ENCODE results near the gene DNALI1.
A peak's percentile ranks its signal among the peaks of the same experiment; 100 is the strongest.

DNA sequence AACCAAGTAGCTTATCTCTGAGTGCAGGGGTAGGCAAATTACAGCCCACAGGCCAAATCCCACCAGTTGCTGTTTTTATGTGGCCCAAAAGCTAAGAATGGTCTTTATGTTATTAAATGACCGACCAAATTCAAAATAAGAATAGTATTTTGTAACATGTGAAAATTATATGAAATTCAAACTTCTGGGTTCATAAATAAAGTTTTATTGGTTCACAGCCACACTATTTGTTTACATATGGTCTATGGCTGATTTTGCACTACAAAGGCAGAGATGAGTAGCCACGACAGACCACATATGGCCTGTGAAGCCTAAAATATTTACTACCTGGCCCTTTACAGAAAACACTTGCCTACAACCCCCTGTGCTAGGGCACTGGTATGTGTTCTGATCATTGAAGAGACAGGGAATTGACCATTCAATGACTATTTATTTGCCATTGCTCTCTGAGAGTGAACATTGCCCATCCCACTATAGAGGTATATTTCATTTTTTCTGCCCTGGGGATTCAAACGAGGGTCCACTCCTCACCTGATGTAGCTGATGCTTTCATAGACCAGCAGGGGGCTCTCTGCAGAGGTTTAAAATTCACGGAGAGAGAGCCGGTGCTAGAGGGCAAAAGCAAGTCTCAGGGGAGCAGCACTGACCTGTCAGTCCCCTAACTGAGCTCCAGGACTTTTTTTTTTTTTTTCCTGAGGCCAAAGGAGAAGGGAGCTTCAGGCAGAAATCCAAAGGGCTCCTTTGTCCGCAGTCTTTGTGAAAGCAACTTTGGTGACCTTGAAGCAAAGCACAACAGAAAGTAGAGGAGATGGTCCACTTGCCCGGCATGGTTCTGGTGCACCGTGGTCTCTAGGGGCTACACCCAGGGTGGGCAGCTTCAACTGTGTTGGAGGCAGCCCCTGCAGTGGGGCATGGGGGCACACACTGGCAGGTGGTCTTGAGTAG, 46.3 kb downstream of the DNALI1 start:
- TF ChIP-seq, protein P1, sequence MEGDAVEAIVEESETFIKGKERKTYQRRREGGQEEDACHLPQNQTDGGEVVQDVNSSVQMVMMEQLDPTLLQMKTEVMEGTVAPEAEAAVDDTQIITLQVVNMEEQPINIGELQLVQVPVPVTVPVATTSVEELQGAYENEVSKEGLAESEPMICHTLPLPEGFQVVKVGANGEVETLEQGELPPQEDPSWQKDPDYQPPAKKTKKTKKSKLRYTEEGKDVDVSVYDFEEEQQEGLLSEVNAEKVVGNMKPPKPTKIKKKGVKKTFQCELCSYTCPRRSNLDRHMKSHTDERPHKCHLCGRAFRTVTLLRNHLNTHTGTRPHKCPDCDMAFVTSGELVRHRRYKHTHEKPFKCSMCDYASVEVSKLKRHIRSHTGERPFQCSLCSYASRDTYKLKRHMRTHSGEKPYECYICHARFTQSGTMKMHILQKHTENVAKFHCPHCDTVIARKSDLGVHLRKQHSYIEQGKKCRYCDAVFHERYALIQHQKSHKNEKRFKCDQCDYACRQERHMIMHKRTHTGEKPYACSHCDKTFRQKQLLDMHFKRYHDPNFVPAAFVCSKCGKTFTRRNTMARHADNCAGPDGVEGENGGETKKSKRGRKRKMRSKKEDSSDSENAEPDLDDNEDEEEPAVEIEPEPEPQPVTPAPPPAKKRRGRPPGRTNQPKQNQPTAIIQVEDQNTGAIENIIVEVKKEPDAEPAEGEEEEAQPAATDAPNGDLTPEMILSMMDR (IDR thresholded peaks at IDR 0.05): peak; percentile 82
- TF ChIP-seq, protein P2, sequence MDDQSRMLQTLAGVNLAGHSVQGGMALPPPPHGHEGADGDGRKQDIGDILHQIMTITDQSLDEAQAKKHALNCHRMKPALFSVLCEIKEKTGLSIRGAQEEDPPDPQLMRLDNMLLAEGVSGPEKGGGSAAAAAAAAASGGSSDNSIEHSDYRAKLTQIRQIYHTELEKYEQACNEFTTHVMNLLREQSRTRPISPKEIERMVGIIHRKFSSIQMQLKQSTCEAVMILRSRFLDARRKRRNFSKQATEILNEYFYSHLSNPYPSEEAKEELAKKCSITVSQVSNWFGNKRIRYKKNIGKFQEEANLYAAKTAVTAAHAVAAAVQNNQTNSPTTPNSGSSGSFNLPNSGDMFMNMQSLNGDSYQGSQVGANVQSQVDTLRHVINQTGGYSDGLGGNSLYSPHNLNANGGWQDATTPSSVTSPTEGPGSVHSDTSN (IDR thresholded peaks at IDR 0.05): no peak
- TF ChIP-seq, protein P3, sequence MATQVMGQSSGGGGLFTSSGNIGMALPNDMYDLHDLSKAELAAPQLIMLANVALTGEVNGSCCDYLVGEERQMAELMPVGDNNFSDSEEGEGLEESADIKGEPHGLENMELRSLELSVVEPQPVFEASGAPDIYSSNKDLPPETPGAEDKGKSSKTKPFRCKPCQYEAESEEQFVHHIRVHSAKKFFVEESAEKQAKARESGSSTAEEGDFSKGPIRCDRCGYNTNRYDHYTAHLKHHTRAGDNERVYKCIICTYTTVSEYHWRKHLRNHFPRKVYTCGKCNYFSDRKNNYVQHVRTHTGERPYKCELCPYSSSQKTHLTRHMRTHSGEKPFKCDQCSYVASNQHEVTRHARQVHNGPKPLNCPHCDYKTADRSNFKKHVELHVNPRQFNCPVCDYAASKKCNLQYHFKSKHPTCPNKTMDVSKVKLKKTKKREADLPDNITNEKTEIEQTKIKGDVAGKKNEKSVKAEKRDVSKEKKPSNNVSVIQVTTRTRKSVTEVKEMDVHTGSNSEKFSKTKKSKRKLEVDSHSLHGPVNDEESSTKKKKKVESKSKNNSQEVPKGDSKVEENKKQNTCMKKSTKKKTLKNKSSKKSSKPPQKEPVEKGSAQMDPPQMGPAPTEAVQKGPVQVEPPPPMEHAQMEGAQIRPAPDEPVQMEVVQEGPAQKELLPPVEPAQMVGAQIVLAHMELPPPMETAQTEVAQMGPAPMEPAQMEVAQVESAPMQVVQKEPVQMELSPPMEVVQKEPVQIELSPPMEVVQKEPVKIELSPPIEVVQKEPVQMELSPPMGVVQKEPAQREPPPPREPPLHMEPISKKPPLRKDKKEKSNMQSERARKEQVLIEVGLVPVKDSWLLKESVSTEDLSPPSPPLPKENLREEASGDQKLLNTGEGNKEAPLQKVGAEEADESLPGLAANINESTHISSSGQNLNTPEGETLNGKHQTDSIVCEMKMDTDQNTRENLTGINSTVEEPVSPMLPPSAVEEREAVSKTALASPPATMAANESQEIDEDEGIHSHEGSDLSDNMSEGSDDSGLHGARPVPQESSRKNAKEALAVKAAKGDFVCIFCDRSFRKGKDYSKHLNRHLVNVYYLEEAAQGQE (IDR thresholded peaks at IDR 0.05; ENCODE audit: low read depth, low read length): no peak
- TF ChIP-seq EP300 (IDR thresholded peaks at IDR 0.05; ENCODE audit: borderline replicate concordance in 1 of 2, low read depth in 1 of 2, low read length in 1 of 2): no peak
- peak; percentile 65 for TF ChIP-seq RAD21 (IDR thresholded peaks at IDR 0.05; ENCODE audit: low read length)
- TF ChIP-seq MEF2A (IDR thresholded peaks at IDR 0.05; ENCODE audit: borderline replicate concordance, low read depth): no peak
- TF ChIP-seq TAF1 (IDR thresholded peaks at IDR 0.05; ENCODE audit: borderline replicate concordance, low read depth, low read length): no peak

Data from SK-N-SH (cell line).